Adrenal gland (tissue), 12 donors: Measurements from ENCODE around the gene COX4I2. TPM values are rescaled to one million over a fixed set of nuclear protein-coding genes. Genes with fewer than 3 reads are reported as not detected.
A peak's percentile ranks its signal among the peaks of the same experiment; 100 is the strongest.
"Not testable (repeated sequence)": the region's sequence is repeated elsewhere in the genome, so short reads cannot be mapped to it uniquely, and the experiment has no call there.

ENCODE experiments used
- DNase-seq, 7 donors: peaks; one replicate each; pipeline ENCODE4 v3.0.0-alpha.2; 2019 to 2020
- H3K27ac ChIP-seq, 5 donors: fragments of 200-600 bp; sonication (generic) in 4 of 5; 1 replicate in 3 of 5; 2 replicates in 2 of 5; pipeline versions ENCODE4 v1.5.1 to v1.8.0; 2016 to 2020; ENCODE audit warnings: mild to moderate bottlenecking in 1 of 5
- H3K27me3 ChIP-seq: fragments of 200-600 bp; 2 replicates; pipeline ENCODE4 v1.8.0; 2021
- H3K36me3 ChIP-seq, 2 donors: fragments of 200-600 bp; replicated peaks in 1 of 2; 1 replicate in 1 of 2; 2 replicates in 1 of 2; pipeline versions ENCODE4 v1.5.1 to v1.8.0; 2018 to 2022
- H3K4me1 ChIP-seq, 2 donors: fragments of 200-600 bp; replicated peaks in 1 of 2; 1 replicate in 1 of 2; 2 replicates in 1 of 2; pipeline versions ENCODE4 v1.5.1 to v1.8.0; 2018 to 2021
- H3K4me3 ChIP-seq, 4 donors: fragments of 200-600 bp; sonication (generic) in 3 of 4; one replicate each; pipeline ENCODE4 v1.5.1; 2016 to 2018
- H3K9me3 ChIP-seq, 3 donors: fragments of 200-600 bp; sonication (generic) in 1 of 3; replicated peaks in 1 of 3; 1 replicate in 2 of 3; 2 replicates in 1 of 3; pipeline versions ENCODE4 v1.5.1 to v1.8.0; 2016 to 2021
- POLR2A ChIP-seq, 2 donors: fragments of 450-650 bp; IDR thresholded peaks; one replicate each; pipeline ENCODE4 v1.6.1; 2017; ENCODE audit warnings: antibody characterized with exemption in 2 of 2, mild to moderate bottlenecking in 2 of 2, moderate library complexity in 1 of 2
- WGBS, 4 donors: extraction: QIAGEN DNeasy Blood & Tissue Kit in 2 of 4; methylation state at CpG; one replicate each; pipeline versions ENCODE4 v1.1.5 to v1.1.7; 2013 to 2017; 5-methylcytosine and 5-hydroxymethylcytosine counted together
- intact Hi-C, 2 donors: fragments of 100-400 bp; cut with DNase I; formaldehyde crosslinking; loops; one replicate each; pipeline versions ENCODE4 v1.14.1 to v1.15.0; 2022 to 2023
- polyA plus RNA-seq, 3 donors: library from polyadenylated mRNA; stranded (reverse); fragments of 200-250 nt in 2 of 3; fragments of 350-450 nt in 1 of 3; fragmentation: Illumina TruSeq in 1 of 3; extraction: RNeasy Lipid Tissue Mini Kit (QIAGEN cat#74804) in 1 of 3; gene quantifications; one replicate each; pipeline ENCODE4 v1.2.3, GENCODE V29; 2013 to 2014
- total RNA-seq, 9 donors: library from RNA; depleted of rRNA in 4 of 9; stranded (reverse); fragments of >200 nt in 4 of 9; fragments of 120-200 nt in 1 of 9; fragmentation: NEBNext Ultra II Directional in 1 of 9; extraction: Animal tissue kit (Norgen Biotek cat#: 25700) in 1 of 9; gene quantifications; one replicate each; pipeline versions ENCODE4 v1.1.0 to v1.2.4, GENCODE V29; 2013 to 2023
- TF ChIP-seq, protein P1 (sequence below), 6 experiments: fragments of 450-650 bp in 4 of 6; fragments of 200-600 bp in 2 of 6; sonication (generic) in 1 of 6; IDR thresholded peaks; 1 replicate in 5 of 6; 2 replicates in 1 of 6; pipeline versions ENCODE4 v1.5.1 to v1.8.0; 2016 to 2021; ENCODE audit warnings: antibody characterized with exemption in 6 of 6, mild to moderate bottlenecking in 2 of 6, moderate library complexity in 1 of 6
- donor health status: healthy with polysubstance abuse.
- donor health status: Bipolar disorder and iron deficiency.
- donor health status: DM: yes; HTN: yes; CAD: no.
- donor health status: DM: no; HTN: no; CAD: no.
- donor health status: DM: no; HTN: no; CAD: no.
- donor health status: DM: yes; HTN: yes; CAD: no.

The COX4I2 gene
- total and polyA plus RNA-seq, 12 donors = 0.26 to 12.9 (median 2.2) TPM; not detected in 8

DNA sequence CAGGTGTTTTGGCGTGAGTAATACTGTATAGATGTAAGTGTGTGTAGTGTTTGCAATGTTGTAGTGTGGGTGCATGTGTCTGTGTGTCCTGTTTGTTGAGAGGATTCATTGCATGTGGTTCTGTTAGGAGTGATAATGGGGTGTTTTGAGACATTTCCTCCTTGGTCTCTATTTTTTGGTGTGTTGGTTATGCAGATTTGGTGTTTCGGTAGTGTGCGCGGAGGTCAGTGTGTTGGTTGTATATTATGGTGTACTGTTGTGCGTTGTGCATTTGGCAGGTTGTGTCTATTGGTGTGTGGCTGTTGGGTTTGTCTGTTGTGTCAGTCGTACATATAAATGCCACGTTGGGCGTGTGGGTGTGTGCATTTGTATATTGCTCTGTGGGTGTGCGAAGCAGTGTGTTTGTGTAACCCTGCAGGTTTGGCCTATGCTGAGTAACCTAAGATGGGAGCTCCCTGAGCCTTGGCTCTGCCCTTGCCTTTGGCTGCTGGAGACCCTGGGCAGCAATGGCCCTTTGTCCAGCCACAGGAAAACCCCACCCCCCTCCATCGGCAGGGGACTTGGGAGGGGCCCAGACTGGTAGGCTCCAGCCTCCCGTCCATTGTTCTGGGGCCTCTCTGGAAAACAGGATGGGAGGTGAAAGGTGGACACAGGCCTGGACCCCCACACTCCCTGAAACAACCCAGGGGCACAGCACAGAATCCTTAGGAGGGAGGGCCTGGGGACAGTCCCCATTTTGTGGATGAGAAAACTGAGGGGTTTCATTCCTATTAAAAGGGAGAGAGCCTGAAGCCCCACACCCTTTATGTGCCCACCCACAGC lies 42.9 kb upstream of the COX4I2 start:
- intact Hi-C loops = no loop called here
- Histone ChIP-seq H3K36me3 (no peaks in the 10 kb centered on the region), H3K27ac (peak overlapping the region in 3 of 5 donors; percentile 35 to 80 (median 73)), H3K4me1 (peaks cover 7 to 8% of the 10 kb centered on the region in 2 donors), H3K4me3 (no peak overlapping the region), H3K9me3 (no peaks in the 10 kb centered on the region), H3K27me3 (no peaks in the 10 kb centered on the region)
- WGBS, 4 donors = 80 to 88% (median 85%) methylated on average over 8 to 11 of the region's 11 CpGs
- DNase-seq = peak in 1 of 7 donors; percentile 53
- peak in 1 of 2 donors; percentile 21 for TF ChIP-seq POLR2A (IDR thresholded peaks at IDR 0.05)
- TF ChIP-seq, protein P1, sequence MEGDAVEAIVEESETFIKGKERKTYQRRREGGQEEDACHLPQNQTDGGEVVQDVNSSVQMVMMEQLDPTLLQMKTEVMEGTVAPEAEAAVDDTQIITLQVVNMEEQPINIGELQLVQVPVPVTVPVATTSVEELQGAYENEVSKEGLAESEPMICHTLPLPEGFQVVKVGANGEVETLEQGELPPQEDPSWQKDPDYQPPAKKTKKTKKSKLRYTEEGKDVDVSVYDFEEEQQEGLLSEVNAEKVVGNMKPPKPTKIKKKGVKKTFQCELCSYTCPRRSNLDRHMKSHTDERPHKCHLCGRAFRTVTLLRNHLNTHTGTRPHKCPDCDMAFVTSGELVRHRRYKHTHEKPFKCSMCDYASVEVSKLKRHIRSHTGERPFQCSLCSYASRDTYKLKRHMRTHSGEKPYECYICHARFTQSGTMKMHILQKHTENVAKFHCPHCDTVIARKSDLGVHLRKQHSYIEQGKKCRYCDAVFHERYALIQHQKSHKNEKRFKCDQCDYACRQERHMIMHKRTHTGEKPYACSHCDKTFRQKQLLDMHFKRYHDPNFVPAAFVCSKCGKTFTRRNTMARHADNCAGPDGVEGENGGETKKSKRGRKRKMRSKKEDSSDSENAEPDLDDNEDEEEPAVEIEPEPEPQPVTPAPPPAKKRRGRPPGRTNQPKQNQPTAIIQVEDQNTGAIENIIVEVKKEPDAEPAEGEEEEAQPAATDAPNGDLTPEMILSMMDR (IDR thresholded peaks at IDR 0.05) = no peak

GRCh38 chr20:31595380-31595653 lies 42.4 kb upstream of the COX4I2 start:
- no peak overlapping the region for H3K4me3 ChIP-seq
- intact Hi-C loops = no loop called here
- no peak for TF ChIP-seq POLR2A (IDR thresholded peaks at IDR 0.05)
- TF ChIP-seq, protein P1 (IDR thresholded peaks at IDR 0.05) = no peak
- H3K27me3 ChIP-seq = no peaks in the 10 kb centered on the region
- peaks cover 7 to 8% of the 10 kb centered on the region in 2 donors for H3K4me1 ChIP-seq
- no peak for DNase-seq
- WGBS, 4 donors = 73 to 89% (median 78%) methylated on average over 3 of the region's 3 CpGs
- H3K36me3 ChIP-seq = no peaks in the 10 kb centered on the region
- H3K27ac ChIP-seq = peak overlapping the region in 4 of 5 donors; percentile 34 to 80 (median 54)
- no peaks in the 10 kb centered on the region for H3K9me3 ChIP-seq

GRCh38 chr20:31595654-31596411 lies 41.9 kb upstream of the COX4I2 start:
- no peak overlapping the region for H3K4me3 ChIP-seq
- H3K4me1 ChIP-seq = peaks cover 7 to 8% of the 10 kb centered on the region in 2 donors
- peak; percentile 59 to 88 (median 76) for DNase-seq
- no peaks in the 10 kb centered on the region for H3K36me3 ChIP-seq
- H3K27ac ChIP-seq = peak overlapping the region in 4 of 5 donors; percentile 34 to 80 (median 54)
- no peaks in the 10 kb centered on the region for H3K27me3 ChIP-seq
- intact Hi-C loops = no loop called here
- H3K9me3 ChIP-seq = no peaks in the 10 kb centered on the region
- peak; percentile 19 to 23 for TF ChIP-seq POLR2A (IDR thresholded peaks at IDR 0.05)
- TF ChIP-seq, protein P1 (IDR thresholded peaks at IDR 0.05) = no peak
- 29 to 44% (median 37%) methylated on average over 9 to 15 of the region's 15 CpGs for WGBS, 4 donors

GRCh38 chr20:31596412-31596715 lies 41.3 kb upstream of the COX4I2 start:
- intact Hi-C loops, DNase-seq, H3K9me3 ChIP-seq, H3K27me3 ChIP-seq, H3K4me1 ChIP-seq, H3K4me3 ChIP-seq, H3K36me3 ChIP-seq: not testable (repeated sequence)
- WGBS, 4 donors = 70 to 83% (median 79%) methylated on average over 4 of the region's 4 CpGs
- peak overlapping the region in 4 of 5 donors; percentile 34 to 80 (median 54) for H3K27ac ChIP-seq
